Stimulated activated CD4-positive, alpha-beta T cell treated with anti-CD3 and anti-CD28 coated beads, Interleukin-15, amount 100 ng/mL, for 24 hours (primary cell): ENCODE results near the gene OSBP2.
A peak's percentile ranks its signal among the peaks of the same experiment; 100 is the strongest.

Experiments used
- DNase-seq: peaks from one replicate; pipeline ENCODE4 v3.0.0-alpha.2; 2020

OSBP2 gene

GRCh38 chr22:30821863-30822215 is 127.2 kb downstream of the OSBP2 start:
- DNase-seq, result no peak

- DNase-seq, result peak; percentile 42
Measured at GRCh38 chr22:30822216-30823014, 127.7 kb downstream of the OSBP2 start.

- DNase-seq, result no peak
Measured at GRCh38 chr22:30823015-30823370, 128.3 kb downstream of the OSBP2 start.

GRCh38 chr22:30824096-30824495 is 129.4 kb downstream of the OSBP2 start:
- no peak for DNase-seq

- DNase-seq, result no peak
Measured at GRCh38 chr22:30824711-30825110, 130.0 kb downstream of the OSBP2 start.

GRCh38 chr22:30825711-30826505 is 131.2 kb downstream of the OSBP2 start:
- DNase-seq, result no peak

GRCh38 chr22:30826670-30827355 is 132.1 kb downstream of the OSBP2 start:
- no peak for DNase-seq

GRCh38 chr22:30827646-30828045 is 133.0 kb downstream of the OSBP2 start:
- DNase-seq, result no peak

- no peak for DNase-seq
Measured at GRCh38 chr22:30828187-30829155, 133.8 kb downstream of the OSBP2 start.

GRCh38 chr22:30829901-30830550 is 135.4 kb downstream of the OSBP2 start:
- no peak for DNase-seq

GRCh38 chr22:30830907-30831306 is 136.2 kb downstream of the OSBP2 start:
- no peak for DNase-seq

GRCh38 chr22:30832407-30832987 is 137.8 kb downstream of the OSBP2 start:
- no peak for DNase-seq

- DNase-seq, result no peak
Measured at GRCh38 chr22:30833322-30833721, 138.6 kb downstream of the OSBP2 start.

GRCh38 chr22:30837531-30837930 is 142.9 kb downstream of the OSBP2 start:
- no peak for DNase-seq

- no peak for DNase-seq
Measured at GRCh38 chr22:30838111-30838510, 143.4 kb downstream of the OSBP2 start.

GRCh38 chr22:30841273-30841672 is 146.6 kb downstream of the OSBP2 start:
- DNase-seq, result no peak

GRCh38 chr22:30843245-30843644 is 148.6 kb downstream of the OSBP2 start:
- no peak for DNase-seq

GRCh38 chr22:30847583-30847982 is 152.9 kb downstream of the OSBP2 start:
- DNase-seq, result no peak

- no peak for DNase-seq
Measured at GRCh38 chr22:30855266-30855665, 160.6 kb downstream of the OSBP2 start.

- DNase-seq, result no peak
Measured at GRCh38 chr22:30855677-30856518, 161.2 kb downstream of the OSBP2 start.
